K562 (cell line): Measurements from ENCODE around the gene HCFC1R1. TPM values are rescaled to one million over a fixed set of nuclear protein-coding genes. Genes with fewer than 3 reads are reported as not detected.
A peak's percentile ranks its signal among the peaks of the same experiment; 100 is the strongest.

Experiments used
- ADNP ChIP-seq: fragments of 200-800 bp; sonication (Bioruptor generic); IDR thresholded peaks from 2 replicates; pipeline ENCODE4 v1.6.1; 2016; ENCODE audit warnings: missing genetic modification characterization, missing compliant biosample characterization
- COPS2 ChIP-seq: fragments of 450-650 bp; conservative IDR thresholded peaks from 2 replicates; pipeline ENCODE4 v1.6.1; 2016; ENCODE audit warnings: mild to moderate bottlenecking, moderate library complexity
- EWSR1 ChIP-seq: fragments of 450-650 bp; IDR thresholded peaks from 2 replicates; pipeline ENCODE4 v1.6.1; 2018; ENCODE audit warnings: borderline replicate concordance, mild to moderate bottlenecking, low read depth, moderate library complexity; ENCODE audit not compliant: partially characterized antibody
- EZH2 ChIP-seq: IDR thresholded peaks from 2 replicates; pipeline ENCODE4 v1.6.1; 2012; ENCODE audit warnings: low read depth, mild to moderate bottlenecking, inconsistent platforms, low read length, borderline replicate concordance
- FOXK2 ChIP-seq, 2 experiments: fragments of 450-650 bp; IDR thresholded peaks in 1 of 2; conservative IDR thresholded peaks in 1 of 2; 2 replicates each; pipeline ENCODE4 v1.6.1; 2016; ENCODE audit warnings: low read depth in 2 of 2, mild to moderate bottlenecking in 1 of 2
- FOXM1 ChIP-seq, 2 experiments: fragments of 450-650 bp in 1 of 2; sonication (generic) in 1 of 2; formaldehyde crosslinking in 1 of 2; IDR thresholded peaks; 2 replicates each; pipeline versions ENCODE4 v1.6.1 to v1.9.0; 2017 to 2022; ENCODE audit warnings: low read depth in 2 of 2, mild to moderate bottlenecking in 2 of 2, missing genetic modification reagents in 1 of 2, moderate library complexity in 1 of 2
- HNRNPLL ChIP-seq: fragments of 200-400 bp; formaldehyde crosslinking; IDR thresholded peaks from 2 replicates; pipeline ENCODE4 v1.6.1; 2017; ENCODE audit warnings: low read length, low read depth, mild to moderate bottlenecking; ENCODE audit not compliant: poor library complexity, severe bottlenecking
- MECOM ChIP-seq: fragments of 250-450 bp; sonication (Bioruptor Pico); IDR thresholded peaks from 2 replicates; pipeline ENCODE4 v1.8.0; 2022; ENCODE audit warnings: inconsistent platforms
- MXD1 ChIP-seq: fragments of 250-450 bp; sonication (Bioruptor Pico); IDR thresholded peaks from 2 replicates; pipeline ENCODE4 v1.8.0; 2021; ENCODE audit warnings: borderline replicate concordance, mild to moderate bottlenecking, moderate library complexity; ENCODE audit not compliant: poor library complexity, severe bottlenecking
- NCOA4 ChIP-seq: fragments of 450-650 bp; IDR thresholded peaks from 2 replicates; pipeline ENCODE4 v1.6.1; 2018; ENCODE audit warnings: mild to moderate bottlenecking; ENCODE audit not compliant: partially characterized antibody
- PATZ1 ChIP-seq: fragments of 250-450 bp; sonication (Bioruptor Pico); IDR thresholded peaks from 2 replicates; pipeline ENCODE4 v1.5.0; 2020; ENCODE audit warnings: mild to moderate bottlenecking, borderline replicate concordance
- RBFOX2 ChIP-seq: fragments of 200-400 bp; formaldehyde crosslinking; IDR thresholded peaks from 2 replicates; pipeline ENCODE4 v1.6.1; 2017; ENCODE audit warnings: low read depth, mild to moderate bottlenecking, low read length, moderate library complexity
- TRIM28 ChIP-seq: fragments of 450-650 bp; IDR thresholded peaks from 2 replicates; pipeline ENCODE4 v1.6.1; 2017
- XRCC3 ChIP-seq: fragments of 450-650 bp; IDR thresholded peaks from 2 replicates; pipeline ENCODE4 v1.6.1; 2017; ENCODE audit warnings: mild to moderate bottlenecking, moderate library complexity
- ZBTB9 ChIP-seq: fragments of 450-650 bp; formaldehyde crosslinking; IDR thresholded peaks from 2 replicates; pipeline ENCODE4 v1.4.0; 2020; ENCODE audit warnings: mild to moderate bottlenecking, moderate library complexity
- ZKSCAN1 ChIP-seq: fragments of 150-350 bp; IDR thresholded peaks from 2 replicates; pipeline ENCODE4 v1.6.1; 2016; ENCODE audit warnings: low read depth, low read length
- ZNF354B ChIP-seq: fragments of 250-450 bp; sonication (Bioruptor Pico); IDR thresholded peaks from 2 replicates; pipeline ENCODE4 v1.4.0; 2020
- ZNF445 ChIP-seq: fragments of 250-450 bp; sonication (Bioruptor Pico); IDR thresholded peaks from 2 replicates; pipeline ENCODE4 v1.4.0; 2020; ENCODE audit warnings: low read depth, mild to moderate bottlenecking, moderate library complexity
- ZNF586 ChIP-seq: fragments of 450-650 bp; formaldehyde crosslinking; conservative IDR thresholded peaks from 2 replicates; pipeline ENCODE4 v1.4.0; 2020; ENCODE audit warnings: mild to moderate bottlenecking, moderate library complexity
- ZNF830 ChIP-seq: fragments of 250-450 bp; sonication (Bioruptor Pico); IDR thresholded peaks from 2 replicates; pipeline ENCODE4 v1.5.0; 2021; ENCODE audit warnings: mild to moderate bottlenecking
- polyA plus RNA-seq, 8 experiments: library from polyadenylated mRNA; depleted of rRNA in 4 of 8; stranded (reverse) in 5 of 8; unstranded in 3 of 8; fragments of >200 nt; fragmentation: Nextera tagmentation in 2 of 8; fragmentation: Illumina TruSeq in 1 of 8; extraction: Ambion mirVana in 2 of 8; extraction: Trizol in 1 of 8; gene quantifications; 2 replicates each; pipeline versions ENCODE4 v1.2.1 to v1.2.3, GENCODE V29; 2011 to 2014; ENCODE audit warnings: inconsistent platforms in 1 of 8, missing spikeins in 1 of 8
- total RNA-seq, 7 experiments: library from RNA; depleted of rRNA in 6 of 7; stranded (reverse); fragments of >200 nt in 6 of 7; fragmentation: Illumina TruSeq in 2 of 7; extraction: Trizol in 2 of 7; gene quantifications; 2 replicates each; pipeline versions ENCODE4 v1.2.1 to v1.2.3, GENCODE V29; 2011 to 2021; ENCODE audit warnings: low replicate concordance in 1 of 7
- TF ChIP-seq, protein P1 (sequence below): sonication (generic); formaldehyde crosslinking; IDR thresholded peaks from 2 replicates; pipeline ENCODE4 v1.8.0; 2022; ENCODE audit warnings: missing genetic modification reagents, mild to moderate bottlenecking, moderate library complexity, borderline replicate concordance
- TF ChIP-seq, protein P2 (sequence below): fragments of 250-450 bp; sonication (Bioruptor Pico); IDR thresholded peaks from 2 replicates; pipeline ENCODE4 v1.9.0; 2021; ENCODE audit warnings: mild to moderate bottlenecking

The HCFC1R1 gene
- total and polyA plus RNA-seq, 9 of the 15 experiments (the other 6 are each of a cell fraction or from before 2014, with no cell fraction given), result 2.2 to 29.0 (median 11.2) TPM

DNA sequence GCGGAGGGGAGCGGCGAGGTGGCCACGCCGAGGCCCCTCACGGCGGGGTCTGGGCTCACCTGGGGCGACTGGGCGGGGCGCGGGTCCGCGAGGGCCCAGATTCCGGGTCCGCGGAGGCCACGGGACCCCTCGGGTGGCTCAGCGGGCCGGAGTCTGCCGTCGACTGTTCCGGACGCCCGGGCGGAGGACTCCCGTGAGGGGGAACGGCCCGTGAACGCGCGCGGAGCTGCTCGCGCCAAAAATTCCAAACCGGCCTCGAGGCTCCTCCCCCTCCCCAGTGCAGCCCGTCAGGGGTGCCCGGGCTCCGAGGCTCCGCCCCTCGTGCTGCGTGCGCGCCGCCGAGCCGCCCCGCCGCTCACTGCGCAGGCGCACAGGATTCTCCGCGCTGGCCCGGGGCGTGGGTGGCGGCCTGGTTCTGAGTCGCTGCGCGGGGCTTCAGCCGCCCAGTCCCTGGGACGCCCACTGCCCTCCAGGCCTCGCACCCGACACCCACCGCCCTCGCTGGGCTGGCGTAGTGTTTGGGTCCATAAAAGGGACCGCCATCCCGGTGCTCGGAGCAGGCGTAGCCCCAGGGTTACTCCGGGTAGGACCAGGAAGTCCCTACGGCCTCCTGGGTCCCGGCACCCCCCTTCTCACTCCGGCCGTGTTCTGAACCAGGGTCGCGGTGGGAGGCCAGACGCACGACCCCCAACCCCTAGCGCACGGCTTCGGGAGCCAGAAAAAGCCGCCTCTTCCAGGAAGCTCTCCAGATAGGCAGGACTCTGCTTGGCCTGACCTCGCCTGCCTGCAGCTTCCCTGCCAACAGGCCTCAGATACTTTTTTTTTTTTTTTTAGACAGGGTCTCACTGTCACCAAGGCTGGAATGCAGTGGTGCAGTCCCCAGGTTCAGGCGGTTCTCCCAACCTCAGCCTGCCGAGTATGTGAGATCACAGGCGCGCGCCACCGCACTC is 43.2 kb downstream of the HCFC1R1 start, which contains the start of gene PKMYT1 (continued):
- TF ChIP-seq ZBTB9 (CRISPR knock-in tag), result no peak
- no peak for TF ChIP-seq MXD1 (CRISPR knock-in tag)
- TF ChIP-seq EZH2, result no peak
- TF ChIP-seq NCOA4, result no peak
- TF ChIP-seq, protein P1, sequence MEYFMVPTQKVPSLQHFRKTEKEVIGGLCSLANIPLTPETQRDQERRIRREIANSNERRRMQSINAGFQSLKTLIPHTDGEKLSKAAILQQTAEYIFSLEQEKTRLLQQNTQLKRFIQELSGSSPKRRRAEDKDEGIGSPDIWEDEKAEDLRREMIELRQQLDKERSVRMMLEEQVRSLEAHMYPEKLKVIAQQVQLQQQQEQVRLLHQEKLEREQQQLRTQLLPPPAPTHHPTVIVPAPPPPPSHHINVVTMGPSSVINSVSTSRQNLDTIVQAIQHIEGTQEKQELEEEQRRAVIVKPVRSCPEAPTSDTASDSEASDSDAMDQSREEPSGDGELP (CRISPR knock-in tag), result peak; percentile 37; the same call in 1 of the 2 replicates
- peak; percentile 86 for TF ChIP-seq RBFOX2
- no peak for TF ChIP-seq ZNF830
- TF ChIP-seq MECOM (CRISPR knock-in tag), result no peak
- TF ChIP-seq ZNF586 (CRISPR knock-in tag), result no peak
- no peak for TF ChIP-seq FOXK2 (conservative IDR thresholded peaks at IDR 0.05 in 1 of 2, IDR thresholded peaks at IDR 0.05 in 1 of 2; ENCODE audit: low read depth in 2 of 2)
- no peak for TF ChIP-seq FOXM1 (IDR thresholded peaks at IDR 0.05; ENCODE audit: low read depth)
- no peak for TF ChIP-seq FOXM1 (CRISPR knock-in tag; IDR thresholded peaks at IDR 0.05; ENCODE audit: low read depth)
- TF ChIP-seq, protein P2, sequence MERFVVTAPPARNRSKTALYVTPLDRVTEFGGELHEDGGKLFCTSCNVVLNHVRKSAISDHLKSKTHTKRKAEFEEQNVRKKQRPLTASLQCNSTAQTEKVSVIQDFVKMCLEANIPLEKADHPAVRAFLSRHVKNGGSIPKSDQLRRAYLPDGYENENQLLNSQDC (CRISPR knock-in tag), result no peak; the same call in 1 of the 2 replicates
- TF ChIP-seq ADNP (tag), result no peak
- TF ChIP-seq EWSR1, result no peak
- TF ChIP-seq ZNF445, result no peak
- no peak for TF ChIP-seq XRCC3
- TF ChIP-seq COPS2, result no peak
- TF ChIP-seq PATZ1 (CRISPR knock-in tag), result no peak
- TF ChIP-seq ZNF354B, result no peak
- 0 out of 2 replicates have a peak, but pooled peaks have one; percentile 4 for TF ChIP-seq ZKSCAN1
- no peak for TF ChIP-seq TRIM28
- no peak for TF ChIP-seq HNRNPLL
